Middle frontal gyrus (tissue), 1 donor: ENCODE results near the gene ADAMTSL3.
"Not testable (repeated sequence)": the region's sequence is repeated elsewhere in the genome, so short reads cannot be mapped to it uniquely, and the experiment has no call there.

Experiments used
- DNase-seq: peaks from one replicate; pipeline ENCODE4 v3.0.0-alpha.2; 2015; ENCODE audit warnings: low spot score; ENCODE audit errors: extremely low spot score

ADAMTSL3 gene

GRCh38 chr15:83747050-83747717 is 93.3 kb downstream of the ADAMTSL3 start:
- no peak for DNase-seq

GRCh38 chr15:83747718-83748110 is 93.8 kb downstream of the ADAMTSL3 start:
- DNase-seq: no peak

- no peak for DNase-seq
These were observed 100.1 kb downstream of the ADAMTSL3 start for GRCh38 chr15:83753872-83754493.

GRCh38 chr15:83757291-83757690 is 103.4 kb downstream of the ADAMTSL3 start:
- not testable (repeated sequence) for DNase-seq

GRCh38 chr15:83762367-83762766 is 108.4 kb downstream of the ADAMTSL3 start:
- no peak for DNase-seq

GRCh38 chr15:83764201-83764838 is 110.4 kb downstream of the ADAMTSL3 start:
- no peak for DNase-seq

- DNase-seq: no peak
These were observed 112.4 kb downstream of the ADAMTSL3 start for GRCh38 chr15:83766339-83766738.

- DNase-seq: no peak
These were observed 113.8 kb downstream of the ADAMTSL3 start for GRCh38 chr15:83767741-83768140.

- DNase-seq: no peak
These were observed 115.6 kb downstream of the ADAMTSL3 start for GRCh38 chr15:83769411-83769999.

GRCh38 chr15:83775738-83776137 is 121.8 kb downstream of the ADAMTSL3 start:
- DNase-seq: no peak

GRCh38 chr15:83776986-83777385 is 123.1 kb downstream of the ADAMTSL3 start:
- no peak for DNase-seq

- no peak for DNase-seq
These were observed 129.3 kb downstream of the ADAMTSL3 start for GRCh38 chr15:83783227-83783626.

GRCh38 chr15:83784975-83785374 is 131.1 kb downstream of the ADAMTSL3 start:
- DNase-seq: no peak

- no peak for DNase-seq
These were observed 132.4 kb downstream of the ADAMTSL3 start for GRCh38 chr15:83786336-83786735.

GRCh38 chr15:83793069-83793468 is 139.1 kb downstream of the ADAMTSL3 start:
- DNase-seq: no peak

- no peak for DNase-seq
These were observed 140.3 kb downstream of the ADAMTSL3 start for GRCh38 chr15:83794209-83794608.

GRCh38 chr15:83809345-83809744 is 155.4 kb downstream of the ADAMTSL3 start:
- DNase-seq: no peak

- peak; percentile 5 for DNase-seq
These were observed 156.2 kb downstream of the ADAMTSL3 start for GRCh38 chr15:83810110-83810509.

- no peak for DNase-seq
These were observed 159.8 kb downstream of the ADAMTSL3 start for GRCh38 chr15:83813682-83814081.

GRCh38 chr15:83815506-83815905 is 161.6 kb downstream of the ADAMTSL3 start:
- no peak for DNase-seq

- DNase-seq: no peak
These were observed 162.4 kb downstream of the ADAMTSL3 start for GRCh38 chr15:83816124-83816883.

- no peak for DNase-seq
These were observed 164.7 kb downstream of the ADAMTSL3 start for GRCh38 chr15:83818591-83818990.
